AG04449 (cell line): ENCODE data around the gene UBE2L3.
"Not testable (repeated sequence)": the region's sequence is repeated elsewhere in the genome, so short reads cannot be mapped to it uniquely, and the experiment has no call there.

Source experiments
- CTCF ChIA-PET: fragments of 350-600 bp; formaldehyde crosslinking; extraction: SDS; loops from one replicate; lab custom pipeline; 2021; ENCODE audit warnings: antibody characterized with exemption; lab: Yijun Ruan, JAX
- POLR2A ChIA-PET: fragments of 400-600, 350-600 bp; formaldehyde crosslinking; extraction: SDS; loops from one replicate; lab custom pipeline; 2020; ENCODE audit warnings: antibody characterized with exemption, inconsistent platforms; lab: Yijun Ruan, JAX
- DNase-seq: peaks from one replicate; pipeline ENCODE4 v3.0.0-alpha.2; 2010; ENCODE audit warnings: low read depth, low spot score
- H3K4me3 ChIP-seq: 2 replicates; pipeline ENCODE4 v1.5.1; 2011; ENCODE audit warnings: low read depth, mild to moderate bottlenecking, control low read depth, low read length
- CTCF ChIP-seq: IDR thresholded peaks from one replicate; pipeline ENCODE4 v1.5.1; 2011; ENCODE audit warnings: mild to moderate bottlenecking, moderate library complexity, low read length, control low read depth, inconsistent platforms; ENCODE audit not compliant: insufficient read depth; ENCODE audit errors: missing control alignments

The UBE2L3 gene

DNA sequence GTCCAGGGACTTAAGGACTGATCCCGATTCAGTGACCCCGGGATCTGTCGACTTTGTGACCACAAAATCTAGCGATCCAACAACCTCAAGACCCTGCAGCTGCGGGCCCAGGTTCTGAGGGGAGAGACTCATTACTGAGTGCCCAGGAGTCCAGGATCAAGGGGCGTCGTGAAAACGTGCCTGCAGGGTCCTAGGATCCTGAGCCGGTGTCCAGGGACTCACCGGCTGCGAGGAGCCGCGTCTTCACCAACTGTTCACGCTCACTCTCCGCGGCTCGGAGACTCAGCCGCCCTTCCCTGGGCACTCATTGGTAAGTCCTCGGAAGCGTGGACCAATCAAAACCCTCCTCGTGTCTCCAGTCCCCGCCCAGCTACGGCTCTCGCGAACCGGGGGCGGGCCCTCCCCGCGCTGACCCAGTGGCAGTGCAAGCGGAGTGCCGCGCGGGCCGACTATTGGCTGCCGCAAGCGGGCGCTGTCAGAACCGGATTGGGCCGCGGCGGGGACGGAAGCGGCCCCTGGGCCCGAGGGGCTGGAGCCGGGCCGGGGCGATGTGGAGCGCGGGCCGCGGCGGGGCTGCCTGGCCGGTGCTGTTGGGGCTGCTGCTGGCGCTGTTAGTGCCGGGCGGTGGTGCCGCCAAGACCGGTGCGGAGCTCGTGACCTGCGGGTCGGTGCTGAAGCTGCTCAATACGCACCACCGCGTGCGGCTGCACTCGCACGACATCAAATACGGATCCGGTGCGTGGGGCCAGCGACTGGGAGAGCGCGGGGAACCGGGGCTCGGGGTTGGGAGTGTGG, 74.5 kb downstream of the UBE2L3 start, which contains the start of gene SDF2L1:
Gene SDF2L1 (plus strand): TSS at position 514 of the 795 bp plus-strand sequence. CDS start 35 bp downstream, at position 549.
- peak; percentile 91 for DNase-seq
- CTCF ChIA-PET: interaction anchor here (0.8 to 7.2 kb wide), 18 partner anchors 10 to 739 kb away, joined by 3 to 158 read pairs (median 4); partner anchors contain the start of genes CCDC116, PPIL2 and YDJC
- TF ChIP-seq CTCF: peak; percentile 21
- POLR2A ChIA-PET: interaction anchor here (0.6 to 1.3 kb wide), 5 partner anchors 9 to 565 kb away, joined by 3 to 5 read pairs (median 3); partner anchors contain the start of genes CCDC116, PPIL2 and YDJC
- H3K4me3 ChIP-seq: peak within 1 kb of the TSS; percentile 74

DNA sequence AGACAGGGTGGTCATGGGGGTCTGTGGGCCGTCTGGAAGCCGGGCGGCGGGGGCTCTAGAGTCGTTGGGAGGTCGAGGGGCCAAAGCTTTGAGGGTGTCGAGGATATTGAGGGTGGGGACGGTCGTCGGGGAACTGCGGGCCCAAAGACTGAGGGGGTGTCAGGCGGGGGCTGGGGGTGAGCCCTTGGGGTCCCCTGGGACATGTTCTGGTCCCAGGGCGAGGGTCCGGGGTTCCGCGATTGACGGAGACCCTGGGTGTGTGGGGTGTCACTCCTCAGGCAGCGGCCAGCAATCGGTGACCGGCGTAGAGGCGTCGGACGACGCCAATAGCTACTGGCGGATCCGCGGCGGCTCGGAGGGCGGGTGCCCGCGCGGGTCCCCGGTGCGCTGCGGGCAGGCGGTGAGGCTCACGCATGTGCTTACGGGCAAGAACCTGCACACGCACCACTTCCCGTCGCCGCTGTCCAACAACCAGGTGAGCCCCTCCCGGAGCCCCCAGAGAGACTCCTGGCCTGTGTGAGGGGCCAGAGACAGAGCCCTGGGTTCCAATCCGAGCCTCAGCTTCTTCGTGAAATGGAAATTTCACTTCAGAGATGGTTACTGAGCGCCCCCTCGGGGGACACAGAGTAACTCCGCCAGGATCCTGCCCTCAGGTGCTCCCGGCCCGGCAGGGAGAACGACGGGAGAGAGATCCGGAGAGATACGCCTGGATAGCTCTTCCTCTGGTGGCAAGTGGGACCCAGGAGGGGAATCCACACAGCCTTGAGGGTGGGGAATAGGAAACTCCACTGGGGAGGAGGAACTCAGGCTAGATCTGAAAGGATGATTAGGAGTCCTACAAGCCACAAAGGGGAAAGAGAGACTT, 75.3 kb downstream of the UBE2L3 start:
- H3K4me3 ChIP-seq: peak overlapping the region; percentile 74
- TF ChIP-seq CTCF: peak; percentile 64
- POLR2A ChIA-PET: interaction anchor here (0.6 to 1.3 kb wide), 4 partner anchors 13 to 566 kb away, joined by 3 to 5 read pairs (median 3); partner anchors contain the start of genes PPIL2 and YDJC
- CTCF ChIA-PET: interaction anchor here (0.8 to 7.2 kb wide), 16 partner anchors 9 to 740 kb away, joined by 3 to 158 read pairs (median 5); partner anchors contain the start of genes CCDC116, PPIL2 and YDJC
- no peak for DNase-seq

- peak overlapping the region; percentile 6; the same call in 1 of the 2 replicates for H3K4me3 ChIP-seq
- peak; percentile 1 for TF ChIP-seq CTCF
- ChIA-PET CTCF (interaction anchor here (1.1 to 7.2 kb wide), 5 partner anchors 8 to 70 kb away, joined by 3 to 158 read pairs (median 6); partner anchors contain the start of genes CCDC116 and YDJC), POLR2A (interaction anchor here (1.3 kb wide), 1 partner anchor 19 kb away, joined by 3 read pairs; no protein-coding TSS in a partner anchor)
- no peak for DNase-seq
These were observed 76.2 kb downstream of the UBE2L3 start for GRCh38 chr22:21643533-21644357.

DNA sequence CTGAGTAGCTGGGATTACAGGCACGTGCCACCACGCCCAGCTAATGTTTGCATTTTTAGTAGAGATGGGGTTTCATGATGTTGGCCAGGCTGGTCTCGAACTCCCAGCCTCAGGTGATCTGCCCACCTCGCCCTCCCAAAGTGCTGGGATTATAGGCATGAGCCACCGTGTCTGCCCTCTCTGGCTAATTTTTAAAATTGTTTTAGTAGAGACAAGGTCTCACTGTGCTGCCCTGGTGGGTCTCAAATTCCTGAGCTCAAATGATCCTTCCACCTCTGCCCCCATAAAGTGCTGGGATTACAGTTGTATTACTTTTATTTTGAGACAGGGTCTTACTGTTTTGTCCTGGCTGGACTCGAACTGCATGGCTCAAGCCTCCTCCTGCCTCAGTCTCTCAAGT, 78.0 kb downstream of the UBE2L3 start:
- DNase-seq, H3K4me3 ChIP-seq, POLR2A ChIA-PET: not testable (repeated sequence)
- CTCF ChIA-PET: interaction anchor here (0.8 to 7.2 kb wide), 7 partner anchors 8 to 191 kb away, joined by 3 to 158 read pairs (median 7); partner anchors contain the start of genes CCDC116 and YDJC

DNA sequence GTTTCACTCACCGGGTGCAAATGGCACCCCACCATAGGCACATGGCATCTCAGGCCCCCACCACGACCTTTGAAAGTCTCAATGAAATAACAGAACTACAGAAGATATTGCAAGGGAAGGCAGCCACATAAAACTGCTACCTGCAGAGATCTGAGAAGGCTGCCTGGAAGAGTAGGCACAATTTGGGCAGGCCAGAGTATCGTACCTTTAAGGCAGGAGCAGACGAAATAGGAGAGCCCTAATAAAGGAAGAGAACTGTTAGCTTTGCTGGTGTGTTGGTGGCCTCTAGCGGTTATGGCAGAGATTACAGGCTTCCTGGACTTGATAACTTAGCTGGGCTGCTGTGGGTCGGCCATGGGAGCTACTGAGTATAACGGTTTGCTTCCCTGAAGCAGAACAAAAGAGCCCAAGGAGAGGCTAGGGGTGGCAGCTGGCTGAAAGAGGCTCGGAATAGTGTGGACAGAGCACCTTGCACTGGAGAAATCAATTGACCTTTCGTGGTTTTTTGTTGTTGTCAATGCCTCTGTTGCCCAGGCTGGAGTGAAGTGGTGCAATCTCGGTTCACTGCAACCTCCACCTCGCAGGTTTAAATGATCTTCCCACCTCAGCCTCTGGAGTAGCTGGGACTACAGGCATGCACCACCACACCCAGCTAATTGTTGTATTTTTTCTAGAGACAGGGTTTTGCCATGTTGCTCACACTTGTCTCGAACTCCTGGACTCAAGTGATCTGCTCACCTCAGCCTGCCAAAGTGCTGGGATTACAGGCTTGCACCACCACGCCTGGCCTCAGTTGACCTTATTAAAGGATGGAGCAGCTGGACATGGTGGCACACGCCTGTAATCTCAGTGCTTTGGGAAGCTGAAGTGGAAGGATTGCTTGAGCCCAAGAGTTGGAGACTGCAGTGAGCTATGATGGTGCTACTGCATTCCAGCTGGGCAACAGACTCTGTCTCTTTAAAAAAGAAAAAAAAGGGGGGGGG, 79.4 kb downstream of the UBE2L3 start:
- POLR2A ChIA-PET: interaction anchor here (0.6 to 0.9 kb wide), 2 partner anchors 293 to 761 kb away, joined by 3 read pairs; no protein-coding TSS in a partner anchor
- H3K4me3 ChIP-seq: no peak overlapping the region
- peak; percentile 78 for TF ChIP-seq CTCF
- CTCF ChIA-PET: interaction anchor here (0.6 to 7.2 kb wide), 22 partner anchors 8 to 834 kb away, joined by 3 to 158 read pairs (median 4); partner anchors contain the start of genes CCDC116, PPIL2 and YDJC
- no peak for DNase-seq
